Esophagus squamous epithelium (tissue), 4 donors: ENCODE results near the gene ANP32A.

ENCODE experiments used
- CTCF ChIP-seq, 6 experiments: fragments of 450-650 bp in 4 of 6; fragments of 200-600 bp in 2 of 6; sonication (generic) in 2 of 6; IDR thresholded peaks; one replicate each; pipeline ENCODE4 v1.5.1; 2016 to 2019; ENCODE audit warnings: antibody characterized with exemption in 6 of 6, mild to moderate bottlenecking in 4 of 6, moderate library complexity in 4 of 6
- POLR2A ChIP-seq, 4 donors: fragments of 450-650 bp; IDR thresholded peaks; one replicate each; pipeline ENCODE4 v1.6.1; 2017; ENCODE audit warnings: antibody characterized with exemption in 4 of 4, mild to moderate bottlenecking in 4 of 4, moderate library complexity in 3 of 4

DNA sequence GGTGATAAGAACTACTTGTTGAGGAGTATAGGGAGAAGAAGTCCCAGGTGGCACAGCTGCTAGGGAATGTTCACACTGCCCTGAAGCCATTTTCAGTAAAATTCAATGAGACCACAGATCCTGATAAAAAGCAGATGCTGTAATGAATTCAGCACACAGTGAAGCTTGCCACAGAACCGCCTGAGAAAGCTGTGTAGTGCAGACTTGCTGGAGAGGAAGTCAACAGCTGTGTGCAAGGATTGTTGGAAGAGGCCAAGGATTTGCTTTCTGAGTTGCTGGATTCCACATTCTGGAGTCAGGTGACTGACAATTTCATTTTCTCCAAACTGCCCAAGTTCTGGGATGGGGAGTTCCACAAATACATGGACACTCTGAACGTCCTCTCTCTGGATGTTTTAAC, 70.9 kb downstream of the ANP32A start:
- no peak for TF ChIP-seq CTCF (IDR thresholded peaks at IDR 0.05)
- TF ChIP-seq POLR2A (IDR thresholded peaks at IDR 0.05), result no peak
